Endothelial cell of umbilical vein (primary cell): ENCODE data around the gene CHMP4B.

ENCODE experiments used
- EZH2 ChIP-seq: IDR thresholded peaks from 2 replicates; pipeline ENCODE4 v1.6.1; 2012; ENCODE audit warnings: borderline replicate concordance, low read depth, mild to moderate bottlenecking, moderate library complexity, low read length, inconsistent platforms; ENCODE audit not compliant: severe bottlenecking
- GATA2 ChIP-seq: IDR thresholded peaks from 2 replicates; pipeline ENCODE4 v1.7.0; 2011; ENCODE audit warnings: low read depth, mild to moderate bottlenecking, moderate library complexity, mixed read lengths, low read length; ENCODE audit not compliant: insufficient read length, insufficient read depth
- JUN ChIP-seq: IDR thresholded peaks from 2 replicates; pipeline ENCODE4 v1.6.1; 2011; ENCODE audit warnings: borderline replicate concordance, low read depth; ENCODE audit not compliant: insufficient read length, insufficient read depth
- POLR2A ChIP-seq: IDR thresholded peaks from 2 replicates; pipeline ENCODE4 v1.6.1; 2012; ENCODE audit warnings: low read depth, mild to moderate bottlenecking, control low read depth, low read length
- POLR2AphosphoS5 ChIP-seq: IDR thresholded peaks from 2 replicates; pipeline ENCODE4 v1.6.1; 2012; ENCODE audit warnings: low read depth, mild to moderate bottlenecking, control low read depth, low read length, moderate library complexity; ENCODE audit not compliant: insufficient read depth
- TF ChIP-seq, protein P1 (sequence below), 2 donors: IDR thresholded peaks; 1 replicate in 1 of 2; 2 replicates in 1 of 2; pipeline ENCODE4 v1.5.1; 2011; ENCODE audit warnings: low read length in 2 of 2, mild to moderate bottlenecking in 2 of 2, moderate library complexity in 2 of 2, control low read depth in 1 of 2, inconsistent platforms in 1 of 2, low read depth in 1 of 2; ENCODE audit not compliant: insufficient read depth in 1 of 2; ENCODE audit errors: extremely low read depth in 1 of 2
- TF ChIP-seq, protein P2 (sequence below): IDR thresholded peaks from 2 replicates; pipeline ENCODE4 v1.6.1; 2011; ENCODE audit not compliant: insufficient read depth, insufficient read length

DNA sequence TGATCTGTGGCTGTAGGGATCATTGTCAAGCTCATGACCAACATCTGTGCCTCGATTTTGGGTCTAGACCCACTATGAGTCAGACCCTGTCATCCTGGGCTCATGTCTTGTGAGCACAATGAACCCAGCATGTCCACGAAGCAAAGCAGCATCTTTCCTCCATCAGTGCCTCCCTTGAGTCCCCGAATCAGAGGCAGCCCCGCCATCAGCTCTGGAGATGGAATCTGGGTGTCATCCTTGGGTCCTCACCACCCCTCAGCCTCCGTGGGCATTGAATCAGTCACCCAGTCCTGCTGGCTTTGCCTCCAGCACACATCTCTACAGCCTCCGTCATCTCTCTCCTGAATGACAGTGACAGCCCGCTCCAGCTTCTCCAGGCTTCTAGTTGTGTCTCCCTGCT is 56.9 kb downstream of the CHMP4B start:
- TF ChIP-seq, protein P1, sequence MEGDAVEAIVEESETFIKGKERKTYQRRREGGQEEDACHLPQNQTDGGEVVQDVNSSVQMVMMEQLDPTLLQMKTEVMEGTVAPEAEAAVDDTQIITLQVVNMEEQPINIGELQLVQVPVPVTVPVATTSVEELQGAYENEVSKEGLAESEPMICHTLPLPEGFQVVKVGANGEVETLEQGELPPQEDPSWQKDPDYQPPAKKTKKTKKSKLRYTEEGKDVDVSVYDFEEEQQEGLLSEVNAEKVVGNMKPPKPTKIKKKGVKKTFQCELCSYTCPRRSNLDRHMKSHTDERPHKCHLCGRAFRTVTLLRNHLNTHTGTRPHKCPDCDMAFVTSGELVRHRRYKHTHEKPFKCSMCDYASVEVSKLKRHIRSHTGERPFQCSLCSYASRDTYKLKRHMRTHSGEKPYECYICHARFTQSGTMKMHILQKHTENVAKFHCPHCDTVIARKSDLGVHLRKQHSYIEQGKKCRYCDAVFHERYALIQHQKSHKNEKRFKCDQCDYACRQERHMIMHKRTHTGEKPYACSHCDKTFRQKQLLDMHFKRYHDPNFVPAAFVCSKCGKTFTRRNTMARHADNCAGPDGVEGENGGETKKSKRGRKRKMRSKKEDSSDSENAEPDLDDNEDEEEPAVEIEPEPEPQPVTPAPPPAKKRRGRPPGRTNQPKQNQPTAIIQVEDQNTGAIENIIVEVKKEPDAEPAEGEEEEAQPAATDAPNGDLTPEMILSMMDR (IDR thresholded peaks at IDR 0.05; ENCODE audit: extremely low read depth in 1 of 2, insufficient read depth in 1 of 2, low read depth in 1 of 2, low read length in 2 of 2), result no peak
- no peak for TF ChIP-seq GATA2
- no peak for TF ChIP-seq EZH2
- TF ChIP-seq POLR2AphosphoS5, result no peak
- no peak for TF ChIP-seq POLR2A
- TF ChIP-seq, protein P2, sequence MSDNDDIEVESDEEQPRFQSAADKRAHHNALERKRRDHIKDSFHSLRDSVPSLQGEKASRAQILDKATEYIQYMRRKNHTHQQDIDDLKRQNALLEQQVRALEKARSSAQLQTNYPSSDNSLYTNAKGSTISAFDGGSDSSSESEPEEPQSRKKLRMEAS, result no peak
- no peak for TF ChIP-seq JUN
